ENCODE data around the gene FAM53B.

GRCh38 chr10:124659380-124659779 is 84.8 kb downstream of the FAM53B start:
- TF ChIP-seq CTCF (conservative IDR thresholded peaks at IDR 0.05; ENCODE audit: low read length) (no peak), EZH2phosphoT487 (IDR thresholded peaks at IDR 0.05; ENCODE audit: borderline replicate concordance, low read depth, low read length) (no peak)
